AG04450 (cell line): ENCODE data around the gene C19orf67. TPM values are rescaled to one million over a fixed set of nuclear protein-coding genes. Genes with fewer than 3 reads are reported as not detected.

Experiments
- CTCF ChIA-PET: fragments of 300-600, 350-600 bp; formaldehyde crosslinking; extraction: SDS; loops from one replicate; lab custom pipeline; 2022; ENCODE audit warnings: antibody characterized with exemption, inconsistent platforms; lab: Charles Lee
- POLR2A ChIA-PET: fragments of 350-600 bp; formaldehyde crosslinking; extraction: SDS; loops from one replicate; lab custom pipeline; 2021; ENCODE audit warnings: antibody characterized with exemption, inconsistent platforms; lab: Yijun Ruan, JAX
- DNase-seq: peaks from one replicate; pipeline ENCODE4 v3.0.0-alpha.2; 2011; ENCODE audit warnings: low read depth, low spot score
- H3K27ac ChIP-seq: one replicate; pipeline ENCODE4 v1.5.1; 2012; ENCODE audit warnings: low read depth, low read length, control low read depth
- H3K27me3 ChIP-seq: one replicate; pipeline ENCODE4 v1.6.0; 2012; ENCODE audit warnings: low read length; ENCODE audit not compliant: control insufficient read depth, insufficient read depth
- H3K4me3 ChIP-seq: 2 replicates; pipeline ENCODE4 v1.5.1; 2011; ENCODE audit warnings: mild to moderate bottlenecking, low read depth, low read length, control low read depth
- H3K9me3 ChIP-seq: 2 replicates; pipeline ENCODE4 v1.5.1; 2012; ENCODE audit warnings: low read length; ENCODE audit not compliant: control insufficient read depth, insufficient read depth
- polyA plus RNA-seq: library from polyadenylated mRNA; depleted of rRNA; stranded (reverse); fragments of >200 nt; gene quantifications from 2 replicates; pipeline ENCODE4 v1.2.3, GENCODE V29; 2011
- TF ChIP-seq, protein P1 (sequence below): IDR thresholded peaks from 2 replicates; pipeline ENCODE4 v1.5.1; 2011; ENCODE audit warnings: low read depth, low read length, control low read depth, inconsistent platforms

C19orf67 gene
- polyA plus RNA-seq, 1 experiment, result not detected

DNA sequence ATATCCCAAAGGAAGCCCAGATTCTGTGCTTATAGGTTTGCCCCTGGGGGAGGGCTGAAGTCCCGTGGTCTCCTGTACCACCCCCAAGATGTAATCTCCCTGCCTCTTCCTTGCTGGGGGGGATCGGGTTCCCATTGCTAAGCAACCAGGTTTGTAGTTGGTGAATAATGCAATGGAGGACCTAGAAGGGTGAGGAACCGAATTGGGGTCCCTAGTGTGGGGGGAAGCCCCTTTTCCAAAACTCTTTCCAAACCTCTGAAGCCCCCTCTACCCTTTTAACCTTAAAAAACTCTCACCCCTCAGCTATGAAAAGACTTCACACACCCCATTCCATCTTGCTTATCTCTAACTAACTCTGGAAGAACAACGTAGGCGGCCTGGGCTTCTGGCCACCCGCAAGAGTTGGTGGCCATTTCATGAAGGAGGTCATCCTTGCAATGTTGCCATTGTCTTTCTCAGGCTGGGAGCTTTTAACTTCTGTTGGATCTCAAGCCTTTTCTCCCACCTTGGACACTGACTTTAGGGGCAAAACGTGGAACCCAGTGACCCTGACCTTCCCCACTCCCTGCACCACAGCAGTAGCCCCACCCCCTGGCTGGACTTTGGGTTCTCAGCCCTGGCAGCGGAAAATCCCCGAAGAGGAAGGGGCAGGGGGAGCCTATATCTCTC is 24.4 kb downstream of the C19orf67 start:
- no peaks in the 10 kb centered on the region for H3K9me3 ChIP-seq
- POLR2A ChIA-PET, result interaction anchor here (0.5 kb wide), 1 partner anchor 35 kb away, joined by 5 read pairs; no protein-coding TSS in a partner anchor
- no peak overlapping the region for H3K27ac ChIP-seq
- CTCF ChIA-PET, result interaction anchor here (1.6 to 4.2 kb wide), 2 partner anchors 8 to 10 kb away, joined by 4 to 68 read pairs; partner anchors contain the start of gene MISP3
- peaks cover 14% of the 10 kb centered on the region for H3K27me3 ChIP-seq
- DNase-seq, result no peak
- H3K4me3 ChIP-seq, result no peak overlapping the region
- TF ChIP-seq, protein P1, sequence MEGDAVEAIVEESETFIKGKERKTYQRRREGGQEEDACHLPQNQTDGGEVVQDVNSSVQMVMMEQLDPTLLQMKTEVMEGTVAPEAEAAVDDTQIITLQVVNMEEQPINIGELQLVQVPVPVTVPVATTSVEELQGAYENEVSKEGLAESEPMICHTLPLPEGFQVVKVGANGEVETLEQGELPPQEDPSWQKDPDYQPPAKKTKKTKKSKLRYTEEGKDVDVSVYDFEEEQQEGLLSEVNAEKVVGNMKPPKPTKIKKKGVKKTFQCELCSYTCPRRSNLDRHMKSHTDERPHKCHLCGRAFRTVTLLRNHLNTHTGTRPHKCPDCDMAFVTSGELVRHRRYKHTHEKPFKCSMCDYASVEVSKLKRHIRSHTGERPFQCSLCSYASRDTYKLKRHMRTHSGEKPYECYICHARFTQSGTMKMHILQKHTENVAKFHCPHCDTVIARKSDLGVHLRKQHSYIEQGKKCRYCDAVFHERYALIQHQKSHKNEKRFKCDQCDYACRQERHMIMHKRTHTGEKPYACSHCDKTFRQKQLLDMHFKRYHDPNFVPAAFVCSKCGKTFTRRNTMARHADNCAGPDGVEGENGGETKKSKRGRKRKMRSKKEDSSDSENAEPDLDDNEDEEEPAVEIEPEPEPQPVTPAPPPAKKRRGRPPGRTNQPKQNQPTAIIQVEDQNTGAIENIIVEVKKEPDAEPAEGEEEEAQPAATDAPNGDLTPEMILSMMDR, result no peak

DNA sequence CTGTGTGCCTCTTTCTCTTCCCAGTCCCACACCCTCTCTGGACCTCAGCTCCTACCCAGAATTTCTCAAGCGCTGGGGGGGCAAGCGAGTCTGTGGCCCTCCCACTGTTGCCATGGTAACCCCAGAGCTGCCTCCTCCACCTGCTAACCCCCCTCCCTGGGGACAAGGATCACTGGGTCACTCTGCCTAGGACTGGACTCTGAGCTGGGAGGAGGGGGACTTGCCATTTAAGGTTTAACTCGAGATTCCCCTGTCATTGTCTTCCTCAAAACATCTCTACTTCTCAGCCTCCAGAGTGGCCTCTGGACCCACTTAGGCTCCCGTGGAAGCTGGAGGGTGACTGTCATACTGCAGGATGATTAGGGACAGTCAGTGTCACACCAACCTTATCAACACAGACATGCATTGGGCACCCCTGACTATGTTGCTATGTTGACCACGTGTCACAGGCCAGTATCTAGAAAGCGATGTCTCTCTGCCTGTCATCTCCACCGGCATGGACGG is 25.9 kb downstream of the C19orf67 start:
- no peak for DNase-seq
- Histone ChIP-seq H3K9me3 (no peaks in the 10 kb centered on the region), H3K27me3 (peaks cover 14% of the 10 kb centered on the region), H3K4me3 (no peak overlapping the region), H3K27ac (no peak overlapping the region)
- ChIA-PET POLR2A (no interaction called here), CTCF (interaction anchor here (0.6 to 4.2 kb wide), 12 partner anchors 9 to 179 kb away, joined by 3 to 68 read pairs (median 6); partner anchors contain the start of genes ASF1B, MISP3 and RLN3)
- TF ChIP-seq, protein P1, result no peak

DNA sequence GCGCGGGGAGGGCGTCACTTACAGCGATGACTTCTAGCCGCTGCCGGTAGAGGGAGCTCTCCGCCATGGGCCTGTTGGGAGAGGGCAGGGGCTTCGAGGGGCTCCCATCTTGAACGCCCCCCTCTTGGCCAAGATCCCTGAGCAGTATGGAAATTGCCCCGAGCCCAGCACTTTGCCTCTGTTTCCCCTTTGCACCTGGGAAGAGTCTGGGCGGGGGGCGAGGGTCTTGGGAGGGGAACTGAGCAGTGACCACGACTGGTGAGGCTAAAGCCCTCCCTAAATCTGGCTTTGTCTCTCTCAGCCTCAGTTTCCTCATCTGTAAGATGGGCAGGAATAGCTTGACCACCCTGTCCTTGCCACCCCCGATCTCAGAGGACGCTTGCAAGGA is 26.5 kb downstream of the C19orf67 start:
- CTCF ChIA-PET, result interaction anchor here (0.6 to 4.2 kb wide), 15 partner anchors 9 to 178 kb away, joined by 3 to 68 read pairs (median 4); partner anchors contain the start of genes ASF1B, MISP3 and RLN3
- TF ChIP-seq, protein P1, result peak; percentile 68
- H3K4me3 ChIP-seq, result no peak overlapping the region

DNA sequence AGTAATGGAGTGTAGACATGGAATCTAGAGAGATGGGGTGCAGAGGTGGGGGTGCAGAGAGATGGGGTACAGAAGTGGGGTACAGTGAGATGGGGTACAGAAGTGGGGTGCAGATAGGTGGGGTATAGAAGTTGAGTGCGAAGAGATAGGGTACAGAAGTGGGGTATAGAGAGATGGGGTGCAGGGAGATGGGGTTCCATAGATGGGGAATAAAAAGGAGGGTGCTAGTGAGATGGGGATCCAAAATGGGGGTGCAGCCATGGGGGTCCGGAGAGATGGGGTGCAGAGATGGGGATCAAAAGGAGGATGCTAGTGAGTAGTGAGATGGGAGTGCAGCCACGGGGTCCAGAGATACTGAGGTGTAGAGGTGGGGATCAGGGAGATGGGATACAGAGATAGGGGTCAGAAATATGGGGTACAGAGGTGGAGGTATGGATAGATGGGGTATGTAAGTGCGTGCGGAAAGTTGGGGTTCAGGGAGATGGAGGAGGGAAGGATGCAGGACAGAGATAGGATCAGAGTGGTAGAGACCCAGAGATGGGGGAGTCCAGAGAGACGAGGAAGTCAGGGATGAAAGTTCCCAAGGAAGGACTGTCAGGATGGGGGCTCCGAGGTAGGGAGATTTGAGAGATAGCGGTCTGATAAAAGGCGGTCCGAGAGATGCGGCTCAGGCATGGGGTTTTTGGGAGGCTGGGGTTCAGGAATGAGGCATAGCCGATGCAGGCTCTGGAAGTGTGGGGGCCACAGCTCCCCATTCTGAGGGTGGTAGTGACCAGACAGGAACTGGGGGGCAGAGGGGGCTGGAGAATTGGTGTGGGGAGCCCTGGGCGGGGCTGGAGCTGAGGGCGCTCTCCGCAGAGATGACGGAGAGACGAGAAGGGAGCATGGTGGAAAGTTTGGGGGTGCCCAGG is 27.1 kb downstream of the C19orf67 start:
- Histone ChIP-seq H3K9me3 (peaks cover 3% of the 10 kb centered on the region), H3K27me3 (peaks cover 14% of the 10 kb centered on the region), H3K27ac (no peak overlapping the region), H3K4me3 (peak overlapping the region; percentile 25; the same call in 1 of the 2 replicates)
- ChIA-PET CTCF (interaction anchor here (0.6 to 4.2 kb wide), 13 partner anchors 8 to 159 kb away, joined by 3 to 68 read pairs (median 5); partner anchors contain the start of genes MISP3 and RLN3), POLR2A (no interaction called here)
- TF ChIP-seq, protein P1, result no peak
- no peak for DNase-seq

More for the DNA sequence above, 26.5 kb downstream of the C19orf67 start:
- no peaks in the 10 kb centered on the region for H3K9me3 ChIP-seq
- peaks cover 14% of the 10 kb centered on the region for H3K27me3 ChIP-seq
- H3K27ac ChIP-seq, result no peak overlapping the region
- POLR2A ChIA-PET, result no interaction called here
- no peak for DNase-seq
